ENCODE results near the gene CNKSR1.

GRCh38 chr1:26212726-26213125, 35.4 kb downstream of the CNKSR1 start:
- no peak for TF ChIP-seq CTCF (IDR thresholded peaks at IDR 0.05)
- no peak for TF ChIP-seq POLR2A (IDR thresholded peaks at IDR 0.05)
